Vagina (tissue), 2 donors: ENCODE data around the gene INPP5F. TPM values are rescaled to one million over a fixed set of nuclear protein-coding genes. Genes with fewer than 3 reads are reported as not detected.

ENCODE experiments used
- DNase-seq, 2 donors: peaks; one replicate each; pipeline ENCODE4 v3.0.0-alpha.2; 2017; ENCODE audit errors: extremely low spot score in 2 of 2
- H3K27ac ChIP-seq: fragments of 200-600 bp; sonication (generic); one replicate; pipeline ENCODE4 v1.5.1; 2019
- H3K27me3 ChIP-seq: fragments of 200-600 bp; sonication (generic); one replicate; pipeline ENCODE4 v1.5.1; 2019
- H3K36me3 ChIP-seq, 2 donors: fragments of 200-600 bp; sonication (generic); one replicate each; pipeline ENCODE4 v1.5.1; 2017 to 2019
- H3K4me1 ChIP-seq: fragments of 200-600 bp; sonication (generic); one replicate; pipeline ENCODE4 v1.5.1; 2019
- H3K4me3 ChIP-seq, 2 donors: fragments of 200-600 bp; sonication (generic); 1 replicate in 1 of 2; 2 replicates in 1 of 2; pipeline ENCODE4 v1.5.1; 2016 to 2019
- H3K9me3 ChIP-seq: fragments of 200-600 bp; sonication (generic); one replicate; pipeline ENCODE4 v1.5.1; 2019
- POLR2A ChIP-seq, 2 donors: fragments of 450-650 bp; IDR thresholded peaks; one replicate each; pipeline ENCODE4 v1.6.1; 2017; ENCODE audit warnings: antibody characterized with exemption in 2 of 2, mild to moderate bottlenecking in 2 of 2, moderate library complexity in 2 of 2
- POLR2AphosphoS5 ChIP-seq, 2 donors: sonication (generic); formaldehyde crosslinking; IDR thresholded peaks; one replicate each; pipeline ENCODE4 v1.9.0; 2017; ENCODE audit warnings: antibody characterized with exemption in 2 of 2, mild to moderate bottlenecking in 2 of 2, low read depth in 1 of 2; ENCODE audit not compliant: insufficient read depth in 1 of 2
- intact Hi-C: fragments of 100-400 bp; cut with DNase I; formaldehyde crosslinking; loops from one replicate; pipeline ENCODE4 v1.15.1; 2023
- small RNA-seq: library from RNA; depleted of rRNA; stranded (forward); fragments of <200 nt; gene quantifications from one replicate; pipeline ENCODE3, GENCODE V24; 2016
- total RNA-seq: library from RNA; depleted of rRNA; stranded (reverse); fragments of >200 nt; gene quantifications from one replicate; pipeline ENCODE4 v1.2.3, GENCODE V29; 2016
- TF ChIP-seq, protein P1 (sequence below), 3 experiments: fragments of 450-650 bp in 2 of 3; fragments of 200-600 bp in 1 of 3; sonication (generic) in 1 of 3; IDR thresholded peaks; one replicate each; pipeline ENCODE4 v1.5.1; 2017 to 2019; ENCODE audit warnings: antibody characterized with exemption in 3 of 3, mild to moderate bottlenecking in 2 of 3, moderate library complexity in 2 of 3

Gene INPP5F
- total RNA-seq, 1 donor from 2014 or later, result 18.4 TPM

DNA sequence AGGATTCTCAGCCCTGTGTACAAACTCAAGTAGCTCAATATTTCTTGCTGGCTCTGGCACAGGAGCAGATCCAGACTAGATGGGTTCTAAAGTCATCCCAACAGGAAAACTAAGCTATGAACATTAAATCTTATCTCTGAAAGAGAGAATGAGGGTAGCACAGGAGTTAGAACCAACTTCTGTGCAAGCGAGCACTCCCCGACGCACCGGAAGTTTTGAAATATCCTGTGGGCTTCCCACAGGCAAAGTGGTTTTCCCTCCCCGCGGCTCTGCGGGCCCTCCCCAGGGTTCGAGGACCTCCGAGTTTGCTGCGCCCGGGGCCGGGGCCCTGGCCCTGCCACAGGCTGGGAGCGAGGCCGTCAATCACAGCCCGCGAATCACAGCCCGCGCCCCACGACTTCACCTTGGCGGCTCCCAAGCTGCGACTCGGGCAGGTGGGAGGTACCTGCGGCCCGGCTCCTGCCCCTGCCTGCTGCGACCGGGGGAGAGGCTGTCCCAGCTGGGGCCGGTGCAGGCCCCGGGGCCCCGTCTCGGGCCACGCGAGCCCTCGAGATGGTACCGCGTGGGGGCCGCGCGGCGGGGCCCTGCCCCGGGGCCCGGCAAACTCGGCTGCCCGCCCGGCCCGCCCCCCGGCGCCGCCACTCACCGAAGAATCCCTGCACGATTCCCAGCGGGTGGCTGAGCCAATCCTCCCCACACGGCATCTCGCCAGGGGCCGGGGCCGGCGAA lies 146.2 kb downstream of the INPP5F start:
- peak overlapping the region; percentile 82 for H3K27ac ChIP-seq
- no peaks in the 10 kb centered on the region for H3K27me3 ChIP-seq
- peaks cover 53% of the 10 kb centered on the region for H3K4me1 ChIP-seq
- H3K9me3 ChIP-seq, result no peaks in the 10 kb centered on the region
- intact Hi-C loops, result no loop called here
- no peak for DNase-seq
- TF ChIP-seq, protein P1, sequence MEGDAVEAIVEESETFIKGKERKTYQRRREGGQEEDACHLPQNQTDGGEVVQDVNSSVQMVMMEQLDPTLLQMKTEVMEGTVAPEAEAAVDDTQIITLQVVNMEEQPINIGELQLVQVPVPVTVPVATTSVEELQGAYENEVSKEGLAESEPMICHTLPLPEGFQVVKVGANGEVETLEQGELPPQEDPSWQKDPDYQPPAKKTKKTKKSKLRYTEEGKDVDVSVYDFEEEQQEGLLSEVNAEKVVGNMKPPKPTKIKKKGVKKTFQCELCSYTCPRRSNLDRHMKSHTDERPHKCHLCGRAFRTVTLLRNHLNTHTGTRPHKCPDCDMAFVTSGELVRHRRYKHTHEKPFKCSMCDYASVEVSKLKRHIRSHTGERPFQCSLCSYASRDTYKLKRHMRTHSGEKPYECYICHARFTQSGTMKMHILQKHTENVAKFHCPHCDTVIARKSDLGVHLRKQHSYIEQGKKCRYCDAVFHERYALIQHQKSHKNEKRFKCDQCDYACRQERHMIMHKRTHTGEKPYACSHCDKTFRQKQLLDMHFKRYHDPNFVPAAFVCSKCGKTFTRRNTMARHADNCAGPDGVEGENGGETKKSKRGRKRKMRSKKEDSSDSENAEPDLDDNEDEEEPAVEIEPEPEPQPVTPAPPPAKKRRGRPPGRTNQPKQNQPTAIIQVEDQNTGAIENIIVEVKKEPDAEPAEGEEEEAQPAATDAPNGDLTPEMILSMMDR (IDR thresholded peaks at IDR 0.05), result no peak
- TF ChIP-seq POLR2AphosphoS5 (IDR thresholded peaks at IDR 0.05; ENCODE audit: insufficient read depth in 1 of 2, low read depth in 1 of 2), result peak in 1 of 2 donors; percentile 69
- H3K4me3 ChIP-seq, result peak overlapping the region; percentile 73 to 100
- H3K36me3 ChIP-seq, result no peaks in the 10 kb centered on the region

DNA sequence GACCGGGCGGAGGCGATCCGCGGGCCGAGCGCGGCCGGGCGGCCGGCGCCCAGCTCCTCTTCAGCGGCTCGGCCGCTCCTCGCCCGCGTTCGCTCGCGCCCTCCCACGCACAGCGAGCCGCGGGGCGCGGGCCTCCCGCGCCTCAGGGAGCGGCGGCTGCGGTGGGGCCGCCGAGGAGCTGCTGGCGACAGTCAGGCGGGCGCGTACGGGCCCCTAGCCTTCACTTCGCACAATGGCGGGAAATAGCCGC lies 146.7 kb downstream of the INPP5F start, which contains the start of gene MCMBP:
TSS of gene MCMBP (minus strand) at position 234 of the 250 bp plus-strand sequence. CDS start 259 bp downstream, outside the sequence.
- Histone ChIP-seq H3K9me3 (no peaks in the 10 kb centered on the region), H3K4me3 (peak within 1 kb of the TSS; percentile 73 to 100), H3K27me3 (no peaks in the 10 kb centered on the region), H3K4me1 (peaks cover 48% of the 10 kb centered on the region), H3K27ac (peak within 1 kb of the TSS; percentile 82), H3K36me3 (no peaks in the 10 kb centered on the region)
- intact Hi-C loops, result no loop called here
- DNase-seq, result no peak
- TF ChIP-seq POLR2A (IDR thresholded peaks at IDR 0.05) (peak; percentile 38 to 83), POLR2AphosphoS5 (IDR thresholded peaks at IDR 0.05; ENCODE audit: insufficient read depth in 1 of 2, low read depth in 1 of 2) (no peak)
- TF ChIP-seq, protein P1 (IDR thresholded peaks at IDR 0.05), result no peak

DNA sequence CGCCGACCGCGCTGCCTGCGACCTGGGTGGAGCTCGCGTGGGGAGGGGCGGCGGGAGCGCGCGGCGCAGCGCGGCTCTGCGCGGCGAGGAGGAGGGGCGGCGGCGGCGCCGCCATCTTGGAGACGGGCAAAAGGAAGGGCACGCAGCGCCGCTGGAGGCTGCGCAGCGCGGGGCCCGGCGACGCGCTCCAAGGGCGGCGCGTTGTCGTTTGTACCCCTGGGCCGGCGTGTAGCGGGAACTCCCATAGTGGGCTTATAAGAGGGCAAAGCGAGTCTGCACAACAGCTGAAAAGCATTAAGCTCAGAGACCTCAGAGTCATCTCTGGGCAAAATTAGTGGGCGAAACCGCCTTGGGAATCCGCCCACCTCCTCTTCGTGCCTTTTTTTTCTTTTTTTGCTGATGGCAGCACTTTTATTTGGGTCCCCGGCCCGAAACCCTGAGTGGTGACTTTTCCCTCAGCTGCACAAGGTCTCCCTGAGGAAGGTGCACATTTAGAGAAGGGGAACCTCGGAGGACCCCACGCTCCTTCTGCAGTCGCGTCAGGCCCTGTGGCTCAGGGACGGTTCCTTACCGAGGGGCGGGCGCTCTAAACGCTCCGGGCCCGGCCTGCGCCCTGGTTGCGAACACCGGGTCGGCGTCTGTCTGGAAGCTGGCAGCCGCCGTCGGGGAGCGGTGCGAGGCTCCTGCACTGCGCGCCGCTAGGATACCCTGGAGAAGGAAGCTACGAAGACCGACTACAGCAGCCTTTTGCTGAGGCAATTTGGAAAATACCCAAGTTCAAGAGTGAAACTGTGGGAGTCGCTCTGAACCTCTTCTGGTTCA lies 147.2 kb downstream of the INPP5F start:
- Histone ChIP-seq H3K4me3 (peak overlapping the region; percentile 73 to 100), H3K4me1 (peaks cover 43% of the 10 kb centered on the region), H3K9me3 (no peaks in the 10 kb centered on the region), H3K36me3 (no peaks in the 10 kb centered on the region), H3K27me3 (no peaks in the 10 kb centered on the region), H3K27ac (peak overlapping the region; percentile 82)
- TF ChIP-seq, protein P1 (IDR thresholded peaks at IDR 0.05), result peak in 1 of 3 experiments; percentile 32
- TF ChIP-seq POLR2AphosphoS5 (IDR thresholded peaks at IDR 0.05; ENCODE audit: insufficient read depth in 1 of 2, low read depth in 1 of 2), result peak in 1 of 2 donors; percentile 79
- TF ChIP-seq POLR2A (IDR thresholded peaks at IDR 0.05), result no peak
- DNase-seq, result peak in 1 of 2 donors; percentile 89
- intact Hi-C loops, result no loop called here

DNA sequence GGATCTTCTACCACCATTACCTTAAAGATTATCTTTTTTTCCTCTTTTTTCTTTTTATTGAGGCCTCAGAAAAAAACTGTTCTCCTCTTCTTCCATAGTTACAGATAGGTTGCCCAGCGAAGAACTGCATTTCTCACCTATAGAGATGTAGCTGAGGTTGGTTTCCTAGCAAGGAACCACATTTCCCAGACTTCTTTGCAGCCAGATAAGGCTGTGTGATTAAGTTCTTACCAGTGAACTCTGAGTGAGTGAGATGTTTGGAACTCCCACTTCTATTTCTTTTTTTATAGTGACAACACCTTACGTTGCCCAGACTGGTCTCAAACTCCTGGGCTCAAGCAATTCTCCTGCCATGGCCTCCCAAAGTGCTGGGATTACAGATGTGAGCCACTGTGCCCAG lies 152.7 kb downstream of the INPP5F start:
- Histone ChIP-seq H3K4me3 (no peak overlapping the region), H3K9me3 (no peaks in the 10 kb centered on the region), H3K27me3 (no peaks in the 10 kb centered on the region), H3K36me3 (no peaks in the 10 kb centered on the region), H3K4me1 (peaks cover 4% of the 10 kb centered on the region), H3K27ac (no peak overlapping the region)
- no peak for DNase-seq
- intact Hi-C loops, result no loop called here
- TF ChIP-seq, protein P1 (IDR thresholded peaks at IDR 0.05), result no peak
- TF ChIP-seq POLR2AphosphoS5 (IDR thresholded peaks at IDR 0.05; ENCODE audit: insufficient read depth in 1 of 2, low read depth in 1 of 2) (no peak), POLR2A (IDR thresholded peaks at IDR 0.05) (no peak)

Small RNA genes lying within 50 kb of the gene (small RNA-seq; reads per million reads assigned to genes)
- not detected for gene RN7SL846P

Other genes with a start within 250 kb of the INPP5F start
- 63.6 TPM for gene RGS10, start 183.3 kb upstream of the INPP5F start, total RNA-seq
- 71.2 TPM for gene TIAL1, start 129.1 kb upstream of the INPP5F start, total RNA-seq
- 69.0 TPM for gene BAG3, start 74.7 kb upstream of the INPP5F start, total RNA-seq
- 53.0 TPM for gene MCMBP, start 146.8 kb downstream of the INPP5F start, total RNA-seq
- gene SEC23IP, start 166.7 kb downstream of the INPP5F start, total RNA-seq, result 15.5 TPM